ENCODE data around the gene DQX1.
A peak's percentile ranks its signal among the peaks of the same experiment; 100 is the strongest.

DNA sequence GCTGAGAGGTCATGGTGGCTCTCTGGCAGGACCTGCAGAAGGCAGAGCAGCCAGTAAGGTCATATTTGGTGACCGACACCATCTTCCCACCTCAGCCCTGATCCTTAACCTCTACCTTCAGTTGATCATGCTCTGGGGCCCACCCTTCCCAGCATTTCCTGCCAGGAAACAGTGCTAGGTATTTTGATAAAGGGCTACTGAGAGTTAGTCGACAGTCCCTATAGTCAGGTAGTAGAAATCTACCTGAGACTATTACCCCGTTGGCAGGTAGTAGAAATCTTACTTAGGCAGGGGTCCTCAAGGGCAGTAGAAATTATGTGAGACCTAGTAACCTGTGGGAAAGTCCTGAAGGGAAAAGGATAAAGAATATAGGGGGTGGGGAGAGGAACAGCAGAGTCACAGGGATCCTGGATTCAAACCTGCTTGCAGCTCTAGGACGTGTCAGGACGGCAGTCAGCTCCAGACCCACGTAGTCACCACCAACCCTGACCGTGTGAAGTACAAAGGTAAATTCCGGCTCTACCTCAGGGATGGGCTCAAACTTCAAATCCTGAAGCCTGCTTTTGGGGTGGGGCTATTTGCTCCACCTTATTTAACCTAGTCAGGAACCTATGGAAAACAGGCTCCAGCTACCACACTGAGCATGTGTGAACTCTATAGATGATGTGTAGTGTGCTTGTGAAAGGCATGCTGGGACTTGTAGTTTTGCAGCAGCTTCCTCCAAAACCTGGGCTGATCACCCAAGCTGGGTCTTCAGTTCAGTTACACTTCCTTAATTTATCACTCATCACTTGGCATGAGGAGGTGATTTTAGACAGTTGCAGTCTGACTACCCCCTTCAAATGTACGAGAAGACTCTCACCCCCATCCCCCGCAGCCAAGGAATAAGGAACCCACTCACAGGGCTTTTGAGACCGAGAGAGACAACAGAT lies at the start of gene DQX1:
- TF ChIP-seq POLR2AphosphoS5 (IDR thresholded peaks at IDR 0.05; ENCODE audit: low read depth, low read length) (peak; percentile 26; the same call in 1 of the 2 replicates), SIN3A (IDR thresholded peaks at IDR 0.05; ENCODE audit: borderline replicate concordance, insufficient read depth, low read length) (no peak)

Data from PFSK-1 (cell line).